Fibroblast of villous mesenchyme (primary cell): Measurements from ENCODE around the gene CYREN. TPM values are rescaled to one million over a fixed set of nuclear protein-coding genes. Genes with fewer than 3 reads are reported as not detected.

Source experiments
- DNase-seq: peaks from one replicate; pipeline ENCODE4 v3.0.0-alpha.2; 2010; ENCODE audit warnings: low read depth
- H3K4me3 ChIP-seq: 2 replicates; pipeline ENCODE4 v1.5.1; 2011; ENCODE audit warnings: low read depth, mild to moderate bottlenecking, low read length
- total RNA-seq: library from RNA; depleted of rRNA; stranded (reverse); fragments of >200 nt; gene quantifications from 2 replicates; pipeline ENCODE4 v1.2.3, GENCODE V29; 2012
- TF ChIP-seq, protein P1 (sequence below): IDR thresholded peaks from 2 replicates; pipeline ENCODE4 v1.5.1; 2012; ENCODE audit warnings: low read depth, mild to moderate bottlenecking, low read length; ENCODE audit not compliant: insufficient read depth

Gene CYREN
- total RNA-seq, 1 donor = 34.1 TPM

- no peak for DNase-seq
- TF ChIP-seq, protein P1, sequence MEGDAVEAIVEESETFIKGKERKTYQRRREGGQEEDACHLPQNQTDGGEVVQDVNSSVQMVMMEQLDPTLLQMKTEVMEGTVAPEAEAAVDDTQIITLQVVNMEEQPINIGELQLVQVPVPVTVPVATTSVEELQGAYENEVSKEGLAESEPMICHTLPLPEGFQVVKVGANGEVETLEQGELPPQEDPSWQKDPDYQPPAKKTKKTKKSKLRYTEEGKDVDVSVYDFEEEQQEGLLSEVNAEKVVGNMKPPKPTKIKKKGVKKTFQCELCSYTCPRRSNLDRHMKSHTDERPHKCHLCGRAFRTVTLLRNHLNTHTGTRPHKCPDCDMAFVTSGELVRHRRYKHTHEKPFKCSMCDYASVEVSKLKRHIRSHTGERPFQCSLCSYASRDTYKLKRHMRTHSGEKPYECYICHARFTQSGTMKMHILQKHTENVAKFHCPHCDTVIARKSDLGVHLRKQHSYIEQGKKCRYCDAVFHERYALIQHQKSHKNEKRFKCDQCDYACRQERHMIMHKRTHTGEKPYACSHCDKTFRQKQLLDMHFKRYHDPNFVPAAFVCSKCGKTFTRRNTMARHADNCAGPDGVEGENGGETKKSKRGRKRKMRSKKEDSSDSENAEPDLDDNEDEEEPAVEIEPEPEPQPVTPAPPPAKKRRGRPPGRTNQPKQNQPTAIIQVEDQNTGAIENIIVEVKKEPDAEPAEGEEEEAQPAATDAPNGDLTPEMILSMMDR = no peak
- H3K4me3 ChIP-seq = no peak overlapping the region
Measured at GRCh38 chr7:135190703-135191102, 20.2 kb upstream of the CYREN start.

DNA sequence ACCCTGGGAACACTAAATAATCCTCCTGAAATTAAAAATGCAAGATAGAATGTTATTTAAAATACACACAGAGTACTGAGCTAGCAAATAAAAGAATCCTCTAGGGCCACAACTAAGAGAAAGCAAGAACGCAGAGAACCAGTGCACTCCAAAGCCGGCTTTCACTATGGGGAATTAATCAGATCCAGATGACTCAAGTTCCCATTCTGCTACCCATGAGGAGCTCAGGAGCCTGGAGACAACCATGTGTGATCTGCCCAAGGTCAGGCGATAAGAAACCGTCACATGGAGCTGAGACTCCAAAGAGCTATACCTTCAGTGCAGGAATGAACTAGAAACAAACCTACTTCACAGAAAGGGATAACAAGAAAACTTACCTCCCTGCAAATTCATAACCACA is 19.5 kb upstream of the CYREN start:
- TF ChIP-seq, protein P1 = no peak
- H3K4me3 ChIP-seq = no peak overlapping the region
- DNase-seq = peak; percentile 39

DNA sequence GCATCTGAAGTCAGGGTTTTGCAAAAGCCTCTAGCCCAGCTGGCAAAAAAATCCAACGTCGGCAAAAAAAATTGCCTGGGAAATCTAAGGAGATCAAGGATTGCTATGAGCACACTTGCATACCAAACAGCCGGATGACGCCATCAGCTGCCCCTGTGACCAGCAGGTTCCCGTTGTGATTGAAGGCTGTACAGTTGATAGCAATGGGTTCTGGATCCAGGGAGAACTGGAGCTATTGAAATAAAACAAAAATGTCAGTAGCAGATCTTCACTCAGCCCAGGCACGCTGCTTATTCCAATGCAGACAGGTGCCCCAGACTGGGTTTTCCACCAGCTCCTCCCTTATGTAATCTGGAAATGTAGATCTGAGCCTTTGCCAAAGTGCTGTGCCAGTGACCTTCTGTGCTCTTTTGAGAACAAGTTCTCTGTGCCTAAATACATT is 18.7 kb upstream of the CYREN start:
- H3K4me3 ChIP-seq = no peak overlapping the region
- TF ChIP-seq, protein P1 = no peak
- DNase-seq = no peak

GRCh38 chr7:135188298-135188984 is 17.9 kb upstream of the CYREN start:
- TF ChIP-seq, protein P1 = no peak
- no peak for DNase-seq
- H3K4me3 ChIP-seq = no peak overlapping the region

DNA sequence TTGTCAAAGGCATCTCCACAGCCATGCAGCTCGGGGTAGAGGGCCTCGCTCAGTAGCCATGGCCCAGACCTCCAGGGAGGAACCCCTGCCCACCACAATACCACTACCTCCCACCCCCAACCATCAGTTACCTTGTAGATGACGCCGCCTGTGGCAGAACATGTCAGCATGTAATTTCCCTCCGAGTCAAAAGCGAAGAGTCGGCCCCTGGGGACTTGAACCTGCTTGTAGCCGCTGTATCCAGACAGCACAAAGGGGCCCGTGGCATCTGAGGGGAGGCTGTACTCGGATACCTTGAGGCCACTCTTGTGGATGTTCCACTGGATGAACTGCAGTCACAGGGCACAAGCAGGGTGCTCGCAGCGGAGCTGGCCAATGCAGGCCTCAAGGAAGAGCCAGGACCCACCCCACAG is 16.3 kb upstream of the CYREN start:
- H3K4me3 ChIP-seq = no peak overlapping the region
- DNase-seq = no peak
- TF ChIP-seq, protein P1 = no peak

DNA sequence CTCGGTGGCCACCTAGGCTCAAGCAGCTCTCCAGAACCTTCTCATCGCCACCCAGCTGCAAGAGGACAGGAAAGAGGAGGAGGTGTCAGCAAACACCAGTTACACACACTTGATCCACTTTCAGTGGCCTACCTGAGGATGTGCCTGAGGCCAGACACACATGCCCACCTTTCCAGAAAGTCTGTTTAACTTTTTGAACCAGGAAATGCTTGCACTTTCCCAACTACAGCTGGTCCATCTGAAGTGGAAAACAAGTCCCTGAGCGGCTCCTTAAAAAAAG is 15.7 kb upstream of the CYREN start:
- TF ChIP-seq, protein P1 = no peak
- no peak for DNase-seq
- no peak overlapping the region for H3K4me3 ChIP-seq
